ENCODE data around the gene OR10G6. TPM values are rescaled to one million over a fixed set of nuclear protein-coding genes. Genes with fewer than 3 reads are reported as not detected.

Gene OR10G6
- total RNA-seq, 1 donor: not detected

- no peak for TF ChIP-seq CTCF (IDR thresholded peaks at IDR 0.05; ENCODE audit: insufficient read depth, low read depth, low read length)
- DNase-seq (ENCODE audit: low read depth): no peak
- no peak overlapping the region for H3K4me3 ChIP-seq (ENCODE audit: low read depth, low read length)
Observed at GRCh38 chr11:123945132-123945531, 49.8 kb downstream of the OR10G6 start.

Other genes with a start within 250 kb of the OR10G6 start
- gene OR6X1, start 240.6 kb downstream of the OR10G6 start, total RNA-seq: not detected in 2 replicates
- gene OR6M1, start 188.8 kb downstream of the OR10G6 start, total RNA-seq: not detected in 2 replicates
- gene TMEM225, start 109.5 kb downstream of the OR10G6 start, total RNA-seq: not detected in 2 replicates
- gene OR8D4, start 93.0 kb downstream of the OR10G6 start, total RNA-seq: not detected in 2 replicates
- not detected in 2 replicates for gene OR4D5, start 55.5 kb downstream of the OR10G6 start, total RNA-seq
- gene OR6T1, start 51.3 kb downstream of the OR10G6 start, total RNA-seq: not detected in 2 replicates
- gene OR10S1, start 17.4 kb downstream of the OR10G6 start, total RNA-seq: not detected in 2 replicates
- gene OR10G4, start 17.8 kb upstream of the OR10G6 start, total RNA-seq: not detected in 2 replicates
- gene OR10G9, start 27.9 kb upstream of the OR10G6 start, total RNA-seq: not detected in 2 replicates
- gene OR10G8, start 31.6 kb upstream of the OR10G6 start, total RNA-seq: not detected in 2 replicates
- gene OR10G7, start 46.2 kb upstream of the OR10G6 start, total RNA-seq: not detected in 2 replicates
- gene VWA5A, start 120.3 kb upstream of the OR10G6 start, total RNA-seq: 6.5 and 12.2 TPM in 2 replicates
- gene OR10D3, start 188.2 kb upstream of the OR10G6 start, total RNA-seq: not detected in 2 replicates
- gene OR8G1, start 245.9 kb upstream of the OR10G6 start, total RNA-seq: under 0.01 TPM in 1 of 2 replicates, not detected in the other

Data from fibroblast of villous mesenchyme (primary cell).